D721Med (cell line): Measurements from ENCODE around the gene HBA1.

Experiments used
- DNase-seq: peaks from one replicate; pipeline ENCODE4 v3.0.0; 2011; ENCODE audit warnings: low spot score; ENCODE audit not compliant: insufficient read length
- FAIRE-seq: peaks from 2 replicates; lab custom pipeline; 2011; peaks lifted over from hg19 to GRCh38; lab: Jason Lieb, UNC
- CTCF ChIP-seq: IDR thresholded peaks from 2 replicates; pipeline ENCODE4 v1.5.1; 2012; ENCODE audit warnings: mild to moderate bottlenecking, control low read depth; ENCODE audit not compliant: insufficient read depth; ENCODE audit errors: missing control alignments

HBA1 gene

GRCh38 chr16:212999-213398 is 36.5 kb downstream of the HBA1 start:
- TF ChIP-seq CTCF: no peak
- DNase-seq (no peak), FAIRE-seq (no peak)

GRCh38 chr16:220021-220420 is 43.5 kb downstream of the HBA1 start:
- no peak for DNase-seq
- no peak for FAIRE-seq
- no peak for TF ChIP-seq CTCF
